NCI-H446 treated with DMSO at 0.1 percent for 48 hours (cell line): ENCODE data around the gene LDLRAD2.
A peak's percentile ranks its signal among the peaks of the same experiment; 100 is the strongest.
"Not testable (repeated sequence)": the region's sequence is repeated elsewhere in the genome, so short reads cannot be mapped to it uniquely, and the experiment has no call there.

Source experiments
- DNase-seq: peaks from one replicate; lab custom pipeline; 2025; lab: John Stamatoyannopoulos, UW

LDLRAD2 gene

DNA sequence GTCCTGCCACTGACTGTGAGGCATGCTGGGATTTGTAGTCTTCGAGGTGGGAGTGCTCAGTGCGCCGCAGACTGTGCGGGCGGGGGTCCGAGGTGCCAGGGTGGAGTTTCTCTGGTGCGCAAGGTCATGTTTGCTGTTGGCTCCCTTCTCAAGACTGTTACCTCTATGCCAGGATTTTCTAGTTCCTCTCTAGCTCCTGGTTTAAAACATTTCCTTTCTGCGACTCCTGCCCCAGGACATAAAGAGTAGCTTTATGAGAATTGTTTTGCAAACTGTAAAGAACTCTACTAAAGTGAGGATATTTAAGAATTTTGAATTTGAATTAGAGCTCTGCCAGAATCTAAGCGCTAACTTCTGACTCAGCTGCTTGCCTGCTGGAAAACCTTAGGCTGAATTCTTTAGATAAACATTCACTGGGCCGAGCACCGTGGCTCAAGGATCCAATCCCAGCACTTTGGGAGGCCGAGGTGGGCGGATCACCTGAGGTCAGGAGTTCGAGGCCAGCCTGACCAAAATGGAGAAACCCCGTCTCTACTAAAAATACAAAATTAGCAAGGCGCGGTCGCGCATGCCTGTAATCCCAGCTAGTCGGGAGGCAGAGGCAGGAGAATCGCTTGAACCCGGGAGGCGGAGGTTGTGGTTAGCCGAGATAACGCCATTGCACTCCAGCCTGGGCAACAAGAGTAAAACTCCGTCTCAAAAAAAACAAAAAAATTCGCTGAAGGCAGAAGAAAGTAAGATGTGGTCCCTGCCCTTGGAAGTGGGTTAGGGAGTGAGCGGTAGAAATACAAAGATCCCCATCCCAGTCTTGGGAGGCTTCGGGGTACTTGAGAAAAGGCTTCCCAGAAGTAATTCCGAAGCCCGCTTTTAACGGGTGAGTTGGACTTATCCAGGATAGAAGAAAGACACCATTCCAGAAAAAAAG, 28.1 kb upstream of the LDLRAD2 start:
- peak; percentile 95 for DNase-seq

GRCh38 chr1:21785764-21786163, 26.3 kb upstream of the LDLRAD2 start:
- DNase-seq, result not testable (repeated sequence)

GRCh38 chr1:21786640-21787039, 25.4 kb upstream of the LDLRAD2 start:
- no peak for DNase-seq

- DNase-seq, result no peak
These were observed 19.0 kb upstream of the LDLRAD2 start for GRCh38 chr1:21793104-21793503.

GRCh38 chr1:21794656-21795055, 17.4 kb upstream of the LDLRAD2 start:
- no peak for DNase-seq

DNA sequence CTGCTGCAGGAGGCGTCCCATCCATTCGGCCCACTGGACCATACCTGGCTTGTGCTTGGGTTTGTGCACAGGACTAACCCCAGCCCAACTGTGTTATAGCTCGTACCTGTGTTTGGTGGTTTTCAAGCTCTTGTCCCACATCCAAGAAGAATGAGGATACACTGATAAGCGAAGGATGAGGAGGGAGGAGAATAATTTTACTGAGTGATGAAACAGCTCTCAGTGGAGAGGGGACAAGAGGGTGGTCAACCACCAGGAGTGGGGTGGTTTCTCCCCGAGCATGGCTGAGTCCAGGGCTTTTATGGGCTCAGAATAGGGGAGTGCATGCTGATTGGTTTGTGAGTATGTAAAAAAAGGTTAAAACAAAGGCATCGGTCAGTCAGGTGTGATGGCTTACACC, 17.0 kb upstream of the LDLRAD2 start:
- DNase-seq, result no peak

DNA sequence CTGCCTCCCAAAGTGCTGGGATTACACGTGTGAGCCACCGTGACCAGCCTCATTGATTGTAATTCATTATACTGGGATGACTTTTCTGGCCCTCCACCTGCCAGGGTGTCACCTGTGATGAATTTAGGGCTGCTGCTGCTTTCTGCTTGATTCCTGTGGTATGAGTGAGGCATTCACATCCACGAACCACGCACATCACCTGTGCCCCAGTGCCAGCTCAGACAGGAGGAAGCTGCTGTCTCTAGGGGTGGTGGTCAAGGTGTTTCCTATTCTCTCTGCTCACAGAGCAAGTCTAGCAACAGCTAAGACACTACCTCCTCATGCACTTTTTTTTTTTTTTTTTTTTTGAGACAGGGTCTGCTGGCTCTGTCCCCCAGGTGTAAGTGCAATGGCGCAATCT, 12.3 kb upstream of the LDLRAD2 start:
- no peak for DNase-seq

GRCh38 chr1:21801100-21801499, 11.0 kb upstream of the LDLRAD2 start:
- no peak for DNase-seq

DNA sequence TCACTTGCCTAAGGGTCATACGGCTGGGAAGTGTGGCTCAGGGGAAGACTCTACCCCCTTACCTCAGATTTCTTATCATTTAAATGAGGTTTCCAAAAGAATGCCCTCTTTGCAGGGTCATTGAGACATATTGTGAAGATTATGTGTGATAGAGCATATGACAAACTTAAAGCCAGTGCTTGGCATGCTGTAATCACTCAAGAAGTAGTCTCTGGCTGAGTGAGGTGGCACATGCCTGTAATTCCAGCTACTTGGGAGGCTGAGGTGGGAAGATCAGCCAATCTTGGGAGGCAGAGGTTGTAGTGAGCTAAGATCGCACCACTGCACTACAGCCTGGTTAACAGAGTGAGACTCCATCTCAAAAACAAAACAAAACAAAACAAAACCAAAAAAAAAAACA, 7.5 kb upstream of the LDLRAD2 start:
- DNase-seq, result no peak

DNA sequence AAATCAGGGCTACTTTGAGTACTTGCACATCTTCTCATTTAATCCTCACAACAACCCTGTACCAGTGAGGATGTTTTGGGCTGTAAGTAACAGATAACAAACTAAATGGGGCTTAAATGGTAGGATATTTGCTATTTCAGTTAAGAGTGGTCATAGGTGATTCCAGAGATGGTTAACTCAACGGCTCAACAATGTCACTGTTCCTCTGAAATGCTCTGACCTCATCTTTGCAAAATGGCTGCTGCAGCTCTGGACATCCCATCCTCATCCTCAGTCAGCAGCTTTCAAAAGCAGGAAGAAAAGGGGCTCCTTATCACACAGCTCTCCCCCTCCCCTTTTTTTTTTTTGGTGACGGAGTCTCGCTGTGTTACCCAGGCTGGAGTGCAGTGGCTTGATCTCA, 1.5 kb downstream of the LDLRAD2 start:
- no peak for DNase-seq

DNA sequence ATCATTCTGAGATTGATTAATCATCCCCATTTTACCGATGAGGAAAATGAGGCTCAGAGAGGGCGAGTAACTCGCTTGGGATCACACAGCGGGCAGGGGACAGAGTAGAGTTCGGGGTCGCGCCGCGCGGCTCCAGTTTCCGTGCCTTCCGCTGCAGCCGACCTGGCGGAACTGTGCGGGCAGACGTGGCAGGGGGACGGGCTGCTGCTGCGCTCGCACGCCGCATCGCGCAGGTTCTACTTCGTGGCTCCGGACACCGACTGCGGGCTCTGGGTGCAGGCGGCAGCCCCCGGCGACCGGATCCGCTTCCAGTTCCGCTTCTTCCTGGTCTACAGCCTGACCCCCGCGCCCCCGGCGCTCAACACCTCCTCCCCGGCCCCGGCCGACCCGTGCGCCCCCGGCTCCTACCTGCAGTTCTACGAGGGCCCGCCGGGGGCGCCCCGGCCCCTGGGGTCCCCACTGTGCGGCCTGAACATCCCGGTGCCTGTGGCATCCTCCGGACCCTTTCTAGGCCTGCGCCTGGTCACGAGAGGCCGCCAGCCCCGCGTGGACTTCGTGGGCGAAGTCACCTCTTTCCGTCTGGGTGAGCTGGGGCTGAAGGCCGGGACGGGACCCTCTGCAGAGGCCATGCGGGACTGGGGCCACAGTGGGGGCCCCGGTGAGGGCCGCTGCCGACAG, 2.3 kb downstream of the LDLRAD2 start:
- no peak for DNase-seq

- DNase-seq, result no peak
These were observed 3.0 kb downstream of the LDLRAD2 start for GRCh38 chr1:21814981-21815582.

DNA sequence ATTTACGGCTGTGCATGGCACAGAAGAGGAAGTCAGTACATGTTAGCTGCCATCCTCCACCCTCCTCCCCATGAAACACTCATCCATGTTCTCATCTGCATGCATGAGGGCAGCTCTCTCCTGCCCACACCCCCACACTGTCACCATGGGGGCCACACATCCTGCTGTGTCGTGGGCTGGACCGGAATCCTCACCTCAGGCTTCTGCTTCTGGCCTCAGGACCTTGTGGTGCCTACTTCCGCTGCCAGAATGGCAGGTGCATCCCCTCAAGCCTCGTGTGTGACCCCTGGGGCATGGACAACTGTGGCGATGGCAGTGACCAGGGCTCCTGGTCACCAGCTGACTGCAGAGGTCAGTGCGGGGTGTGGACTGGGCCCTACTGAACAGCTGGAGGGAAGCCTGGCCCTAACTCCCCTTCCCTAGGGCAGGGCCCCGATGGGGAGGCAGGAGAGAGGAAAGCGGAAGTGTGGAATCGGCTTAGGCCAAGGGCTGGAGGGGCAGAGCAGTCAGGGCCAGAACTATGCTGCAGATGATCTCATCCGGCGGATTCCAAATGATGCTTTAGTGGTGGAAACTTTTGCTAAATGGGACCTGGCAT, 3.8 kb downstream of the LDLRAD2 start:
- DNase-seq, result no peak

GRCh38 chr1:21816602-21817302, 4.7 kb downstream of the LDLRAD2 start:
- no peak for DNase-seq

DNA sequence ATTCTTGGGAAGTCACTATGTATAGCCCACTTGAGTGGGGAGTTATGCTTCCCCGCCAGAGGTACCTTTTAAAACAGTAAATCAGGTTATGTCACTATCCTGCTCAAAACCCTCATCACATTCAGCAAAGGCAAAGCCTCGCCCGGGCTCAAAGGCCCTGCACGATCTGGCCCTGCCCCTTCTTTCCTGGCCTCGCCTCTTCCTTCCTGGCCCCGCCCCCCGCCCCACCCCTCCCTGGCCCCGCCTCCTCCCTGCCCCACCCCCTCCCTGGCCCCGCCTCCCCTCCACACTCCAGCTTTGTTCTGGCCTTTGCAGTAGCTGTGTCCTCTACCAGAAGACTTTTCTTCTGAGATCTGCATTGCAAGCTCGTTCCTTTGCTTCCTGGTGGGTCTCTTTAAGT, 6.6 kb downstream of the LDLRAD2 start:
- no peak for DNase-seq

DNA sequence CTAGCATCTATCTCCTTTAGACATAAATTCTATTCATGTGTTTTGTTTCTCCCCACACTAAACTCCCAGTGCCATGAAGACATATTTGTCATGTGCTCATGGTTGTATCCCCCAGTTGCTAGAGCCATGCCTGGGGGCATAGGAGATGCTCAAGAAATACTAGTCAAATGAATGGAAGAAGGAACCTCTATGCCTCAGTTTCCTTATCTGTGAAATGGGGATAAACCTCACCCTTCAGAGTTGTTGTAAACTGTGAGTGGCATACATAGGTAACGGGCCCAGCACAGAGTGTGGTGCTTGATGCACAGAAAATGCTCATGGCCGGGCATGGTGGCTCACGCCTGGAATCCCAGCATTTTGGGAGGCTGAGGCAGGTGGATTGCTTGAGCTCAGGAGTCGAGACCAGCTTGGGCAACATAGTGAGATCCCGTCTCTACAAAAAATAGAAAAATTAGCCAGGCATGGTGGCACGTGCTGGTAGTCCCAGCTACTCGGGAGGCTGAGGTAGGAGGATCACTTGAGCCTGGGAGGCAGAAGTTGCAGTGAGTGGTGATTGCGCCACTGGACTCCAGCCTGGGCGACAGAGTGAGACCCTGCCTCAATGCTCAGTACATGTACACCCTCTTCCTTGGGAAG, 8.7 kb downstream of the LDLRAD2 start:
- DNase-seq, result no peak

DNA sequence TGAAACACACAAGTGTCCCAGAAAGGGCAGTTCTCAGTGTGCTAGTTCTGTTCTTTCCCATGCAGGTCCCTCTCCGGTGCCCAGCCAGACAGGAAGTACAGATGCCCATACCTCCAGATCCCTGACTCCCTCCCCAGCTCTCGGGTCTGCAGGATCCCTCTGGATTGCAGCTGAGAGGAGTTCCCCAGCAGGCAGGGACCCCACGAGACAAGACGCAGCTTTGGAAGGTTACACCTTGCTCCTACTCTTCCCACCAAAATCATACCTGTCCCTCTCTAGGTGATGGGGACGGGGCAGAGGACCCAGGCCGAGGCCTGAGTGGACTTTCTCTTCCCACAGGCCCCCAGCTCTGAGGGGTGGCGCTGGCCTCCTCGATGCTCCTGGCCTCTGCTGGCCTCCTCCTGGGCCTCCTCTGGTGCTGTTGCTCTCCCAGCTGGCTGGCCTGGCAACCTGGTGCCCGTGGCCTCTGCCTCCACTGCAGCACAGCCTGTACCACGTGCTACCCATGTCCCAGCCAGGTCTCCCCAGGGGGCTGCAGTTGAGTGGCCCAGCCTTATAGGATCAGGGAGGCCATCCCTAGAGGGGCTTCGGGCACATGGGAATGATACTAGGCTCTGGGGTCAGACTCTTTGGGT, 9.4 kb downstream of the LDLRAD2 start:
- no peak for DNase-seq

DNA sequence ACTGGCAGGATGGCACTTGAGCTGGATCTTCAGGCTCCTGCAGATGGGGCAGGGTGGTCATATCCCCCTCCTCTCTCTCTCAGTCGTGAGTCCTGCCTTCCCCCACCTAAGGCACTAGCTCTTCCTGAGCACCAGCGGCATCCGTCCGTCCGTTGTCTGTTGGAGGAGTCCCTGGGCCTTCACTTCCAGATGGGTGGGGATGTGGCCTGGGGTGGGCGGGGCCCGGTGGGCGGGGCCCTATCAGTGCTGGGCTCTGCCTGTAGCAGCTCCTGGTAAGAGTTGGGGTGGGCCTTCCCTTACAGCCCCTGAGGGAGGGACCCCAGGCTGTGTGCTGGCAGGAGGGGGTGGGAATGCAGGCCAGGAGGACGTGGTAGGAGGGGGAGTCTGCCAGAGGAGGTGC, 10.3 kb downstream of the LDLRAD2 start:
- DNase-seq, result no peak

DNA sequence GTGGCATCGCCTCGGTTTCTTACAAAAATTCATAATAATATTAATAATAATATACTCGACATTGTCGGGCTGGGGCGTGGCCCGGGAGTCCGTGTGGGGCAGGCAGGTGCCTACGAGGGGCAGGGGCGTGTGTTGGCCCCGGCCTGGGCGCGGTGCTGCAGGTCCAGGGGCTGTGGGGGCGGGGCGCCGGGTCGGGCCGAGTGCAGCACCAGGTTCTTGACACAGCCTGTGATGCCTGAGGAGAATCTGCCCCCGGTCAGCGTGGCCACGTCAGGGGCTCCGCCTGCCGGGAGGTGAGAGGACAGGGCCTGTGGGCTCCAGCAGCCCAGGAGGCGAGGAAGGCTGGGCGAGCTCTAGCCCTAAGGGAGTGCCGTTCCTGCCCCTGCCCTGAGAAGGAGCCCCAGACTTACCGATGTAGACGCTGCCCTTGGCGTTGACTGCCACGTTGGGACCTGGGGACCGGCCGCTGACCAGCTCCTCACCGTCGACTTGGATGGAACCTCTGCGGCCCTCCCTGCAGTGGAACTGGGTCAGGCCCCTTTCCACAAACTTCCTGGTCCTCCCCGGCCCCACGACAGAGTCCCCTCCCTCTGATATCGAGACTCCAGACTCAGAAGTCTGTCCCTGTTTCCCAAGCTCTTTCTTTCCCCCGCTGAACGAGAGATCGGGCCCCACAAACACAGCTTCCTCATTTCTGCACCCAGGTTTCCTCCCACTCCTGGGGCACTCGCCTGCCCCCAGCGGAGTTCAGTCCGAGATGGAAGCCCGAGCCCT, 11.3 kb downstream of the LDLRAD2 start:
- no peak for DNase-seq
